ENCODE results near the gene IRF2BPL. TPM values are rescaled to one million over a fixed set of nuclear protein-coding genes. Genes with fewer than 3 reads are reported as not detected.
"Not testable (repeated sequence)": the region's sequence is repeated elsewhere in the genome, so short reads cannot be mapped to it uniquely, and the experiment has no call there.

The IRF2BPL gene
- total RNA-seq, 1 donor from 2014 or later, result 17.9 TPM

- DNase-seq, result peak; percentile 90
These were observed 5.4 kb upstream of the IRF2BPL start for GRCh38 chr14:77033622-77034589.

- peak; percentile 90 for DNase-seq
These were observed 4.5 kb upstream of the IRF2BPL start for GRCh38 chr14:77032844-77033621.

- DNase-seq, result no peak
These were observed 4.0 kb upstream of the IRF2BPL start for GRCh38 chr14:77032491-77032843.

GRCh38 chr14:77031759-77032490 lies 3.4 kb upstream of the IRF2BPL start:
- DNase-seq, result peak; percentile 22

- peak; percentile 70 for DNase-seq
These were observed 747 bp downstream of the IRF2BPL start for GRCh38 chr14:77027538-77028383.

GRCh38 chr14:77026930-77027537 lies 1.5 kb downstream of the IRF2BPL start:
- DNase-seq, result peak; percentile 80

- DNase-seq, result peak; percentile 58
These were observed 2.2 kb downstream of the IRF2BPL start for GRCh38 chr14:77026166-77026929.

- peak; percentile 20 for DNase-seq
These were observed 2.8 kb downstream of the IRF2BPL start for GRCh38 chr14:77025744-77026165.

- no peak for DNase-seq
These were observed 4.3 kb downstream of the IRF2BPL start for GRCh38 chr14:77024171-77024691.

GRCh38 chr14:77023001-77023996 lies 5.2 kb downstream of the IRF2BPL start:
- peak; percentile 62 for DNase-seq

GRCh38 chr14:77022236-77022852 lies 6.2 kb downstream of the IRF2BPL start:
- DNase-seq, result no peak

GRCh38 chr14:77021424-77021823 lies 7.1 kb downstream of the IRF2BPL start:
- DNase-seq, result not testable (repeated sequence)

- no peak for DNase-seq
These were observed 9.7 kb downstream of the IRF2BPL start for GRCh38 chr14:77018785-77019184.

GRCh38 chr14:77017666-77018065 lies 10.8 kb downstream of the IRF2BPL start:
- no peak for DNase-seq

GRCh38 chr14:77014734-77015133 lies 13.8 kb downstream of the IRF2BPL start:
- no peak for DNase-seq

- DNase-seq, result no peak
These were observed 14.4 kb downstream of the IRF2BPL start for GRCh38 chr14:77014004-77014604.

GRCh38 chr14:77012193-77012765 lies 16.2 kb downstream of the IRF2BPL start:
- DNase-seq, result no peak

GRCh38 chr14:77011245-77011644 lies 17.3 kb downstream of the IRF2BPL start:
- no peak for DNase-seq
